Neural progenitor cell (in vitro differentiated cells): ENCODE results near the gene HTR3D.

Experiments used
- CTCF ChIP-seq: fragments of 200-600 bp; sonication (generic); IDR thresholded peaks from 2 replicates; pipeline ENCODE4 v1.5.1; 2017; ENCODE audit warnings: antibody characterized with exemption, mild to moderate bottlenecking
- EZH2 ChIP-seq: fragments of 200-600 bp; sonication (generic); IDR thresholded peaks from 2 replicates; pipeline ENCODE4 v1.6.1; 2017; ENCODE audit warnings: antibody characterized with exemption, mild to moderate bottlenecking, moderate library complexity
- EZH2phosphoT487 ChIP-seq: fragments of 200-600 bp; sonication (generic); IDR thresholded peaks from 2 replicates; pipeline ENCODE4 v1.6.1; 2017; ENCODE audit warnings: antibody characterized with exemption

GRCh38 chr3:184001761-184002160 is 29.8 kb upstream of the HTR3D start:
- TF ChIP-seq CTCF (no peak), EZH2 (no peak), EZH2phosphoT487 (no peak)
